ENCODE measurements around the gene KLHL18. TPM values are rescaled to one million over a fixed set of nuclear protein-coding genes. Genes with fewer than 3 reads are reported as not detected.
"Not testable (repeated sequence)": the region's sequence is repeated elsewhere in the genome, so short reads cannot be mapped to it uniquely, and the experiment has no call there.

KLHL18 gene
- total RNA-seq, 1 experiment from 2014 or later = 21.0 TPM

- no peaks in the 10 kb centered on the region for H3K27me3 ChIP-seq
- H3K9me3 ChIP-seq = no peaks in the 10 kb centered on the region
- peaks cover 5% of the 10 kb centered on the region for H3K36me3 ChIP-seq
- DNase-seq = peak; percentile 4
- H3K4me3 ChIP-seq = no peak overlapping the region
Measured at GRCh38 chr3:47324278-47324865, 41.6 kb downstream of the KLHL18 start.

- no peak for DNase-seq
- Histone ChIP-seq H3K9me3 (no peaks in the 10 kb centered on the region), H3K27me3 (no peaks in the 10 kb centered on the region), H3K36me3 (peaks cover 3% of the 10 kb centered on the region), H3K4me3 (no peak overlapping the region)
Measured at GRCh38 chr3:47333907-47334306, 51.2 kb downstream of the KLHL18 start.

DNA sequence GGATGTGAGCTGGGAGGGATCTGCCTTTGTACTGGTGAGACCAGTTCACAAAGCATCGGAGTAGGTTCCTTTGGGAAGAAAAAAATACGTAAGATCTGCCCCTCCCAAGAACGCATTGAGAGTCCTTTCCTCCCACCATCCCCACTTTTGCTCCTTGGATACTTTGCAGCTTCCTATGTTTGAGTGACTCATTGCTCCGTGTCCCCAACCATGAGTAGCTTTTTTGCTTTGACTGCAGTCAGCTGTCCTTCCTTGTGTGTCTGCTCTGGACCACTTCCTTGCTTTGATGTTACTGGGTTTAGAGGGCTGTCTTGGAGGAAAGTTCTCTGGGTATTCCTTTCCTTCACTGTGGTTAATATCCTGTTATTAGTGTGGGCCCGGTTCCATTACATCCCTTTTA is 54.9 kb downstream of the KLHL18 start:
- Histone ChIP-seq H3K27me3 (no peaks in the 10 kb centered on the region), H3K9me3 (no peaks in the 10 kb centered on the region), H3K36me3 (peaks cover 3% of the 10 kb centered on the region), H3K4me3 (no peak overlapping the region)
- DNase-seq = no peak

DNA sequence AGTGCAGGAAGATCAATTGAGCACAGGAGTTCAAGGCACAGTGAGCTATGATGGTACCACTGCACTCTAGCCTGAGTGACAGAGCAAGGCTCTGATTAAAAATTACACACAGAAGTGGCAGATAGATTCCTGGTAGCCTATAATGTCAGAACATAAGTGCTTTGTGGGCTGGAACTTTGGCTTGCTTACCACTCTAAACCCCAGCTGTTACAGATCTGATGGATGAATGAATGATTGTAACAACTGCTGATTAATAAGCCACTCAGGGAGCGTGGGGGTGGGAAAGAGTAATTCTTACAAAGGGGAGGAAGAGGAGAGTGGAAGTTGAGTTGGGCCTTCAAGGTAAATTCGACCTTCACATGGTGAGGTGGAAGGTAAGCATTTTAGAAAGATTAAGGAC is 57.2 kb downstream of the KLHL18 start:
- DNase-seq = no peak
- Histone ChIP-seq H3K27me3 (no peaks in the 10 kb centered on the region), H3K9me3 (no peaks in the 10 kb centered on the region), H3K36me3 (peaks cover 3% of the 10 kb centered on the region), H3K4me3 (no peak overlapping the region)

- no peaks in the 10 kb centered on the region for H3K27me3 ChIP-seq
- H3K4me3 ChIP-seq = no peak overlapping the region
- H3K36me3 ChIP-seq = peaks cover 3% of the 10 kb centered on the region
- no peaks in the 10 kb centered on the region for H3K9me3 ChIP-seq
- no peak for DNase-seq
Measured at GRCh38 chr3:47340866-47341265, 58.1 kb downstream of the KLHL18 start.

GRCh38 chr3:47342151-47342550 is 59.4 kb downstream of the KLHL18 start:
- Histone ChIP-seq H3K36me3 (peaks cover 3% of the 10 kb centered on the region), H3K4me3 (no peak overlapping the region), H3K9me3 (no peaks in the 10 kb centered on the region), H3K27me3 (no peaks in the 10 kb centered on the region)
- no peak for DNase-seq

- DNase-seq = no peak
- Histone ChIP-seq H3K27me3 (no peaks in the 10 kb centered on the region), H3K36me3 (peaks cover 2% of the 10 kb centered on the region), H3K4me3 (no peak overlapping the region), H3K9me3 (no peaks in the 10 kb centered on the region)
Measured at GRCh38 chr3:47342812-47343211, 60.1 kb downstream of the KLHL18 start.

DNA sequence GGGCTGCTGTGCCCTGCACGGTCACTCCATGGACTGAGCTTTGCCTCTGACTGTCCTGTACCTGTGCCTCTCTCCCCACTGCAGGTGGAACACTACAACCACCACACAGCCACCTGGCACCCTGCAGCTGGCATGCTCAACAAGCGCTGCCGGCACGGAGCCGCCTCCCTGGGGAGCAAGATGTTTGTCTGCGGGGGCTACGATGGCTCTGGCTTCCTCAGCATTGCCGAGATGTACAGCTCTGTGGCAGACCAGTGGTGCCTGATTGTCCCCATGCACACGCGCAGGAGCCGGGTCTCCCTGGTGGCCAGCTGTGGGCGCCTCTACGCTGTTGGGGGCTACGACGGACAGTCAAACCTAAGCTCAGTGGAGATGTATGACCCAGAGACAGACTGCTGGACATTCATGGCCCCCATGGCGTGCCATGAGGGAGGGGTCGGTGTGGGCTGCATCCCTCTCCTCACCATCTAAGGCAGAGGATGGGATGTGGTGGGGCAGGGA is 60.8 kb downstream of the KLHL18 start:
- Histone ChIP-seq H3K4me3 (no peak overlapping the region), H3K27me3 (no peaks in the 10 kb centered on the region), H3K36me3 (no peaks in the 10 kb centered on the region; the same call in 1 of the 2 replicates), H3K9me3 (no peaks in the 10 kb centered on the region)
- DNase-seq = no peak

- no peak for DNase-seq
- Histone ChIP-seq H3K9me3 (no peaks in the 10 kb centered on the region), H3K27me3 (no peaks in the 10 kb centered on the region), H3K4me3 (no peak overlapping the region), H3K36me3 (no peaks in the 10 kb centered on the region)
Measured at GRCh38 chr3:47344971-47345370, 62.2 kb downstream of the KLHL18 start.

DNA sequence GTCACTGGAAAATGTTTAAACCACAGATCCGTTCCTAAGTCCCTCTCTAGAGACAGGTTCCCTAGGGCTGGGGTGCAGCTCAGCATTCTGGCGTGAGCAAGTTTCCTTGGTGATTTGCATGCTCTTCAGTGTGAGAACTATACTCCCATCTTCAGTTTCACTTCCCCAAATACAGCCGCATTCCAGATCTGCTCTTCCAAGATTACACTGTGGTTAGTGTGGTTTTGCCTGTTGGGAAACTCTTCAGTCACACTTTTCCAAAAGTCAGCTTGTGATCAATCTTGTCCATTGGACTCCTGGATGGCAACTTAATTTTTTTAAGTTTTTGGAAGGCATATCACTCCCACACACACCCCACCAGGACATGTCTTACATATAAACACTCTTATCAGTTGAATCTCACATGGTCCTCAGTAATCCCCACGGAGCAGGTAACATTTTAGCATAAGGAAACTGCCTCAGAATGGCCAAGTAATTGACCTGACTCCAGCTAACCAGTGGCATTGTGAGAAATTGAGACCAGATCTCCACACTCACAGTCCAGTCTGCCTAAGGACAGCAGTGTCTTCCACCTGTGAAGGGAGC is 64.6 kb downstream of the KLHL18 start:
- Histone ChIP-seq H3K36me3 (no peaks in the 10 kb centered on the region), H3K4me3 (no peak overlapping the region)
- DNase-seq = no peak

DNA sequence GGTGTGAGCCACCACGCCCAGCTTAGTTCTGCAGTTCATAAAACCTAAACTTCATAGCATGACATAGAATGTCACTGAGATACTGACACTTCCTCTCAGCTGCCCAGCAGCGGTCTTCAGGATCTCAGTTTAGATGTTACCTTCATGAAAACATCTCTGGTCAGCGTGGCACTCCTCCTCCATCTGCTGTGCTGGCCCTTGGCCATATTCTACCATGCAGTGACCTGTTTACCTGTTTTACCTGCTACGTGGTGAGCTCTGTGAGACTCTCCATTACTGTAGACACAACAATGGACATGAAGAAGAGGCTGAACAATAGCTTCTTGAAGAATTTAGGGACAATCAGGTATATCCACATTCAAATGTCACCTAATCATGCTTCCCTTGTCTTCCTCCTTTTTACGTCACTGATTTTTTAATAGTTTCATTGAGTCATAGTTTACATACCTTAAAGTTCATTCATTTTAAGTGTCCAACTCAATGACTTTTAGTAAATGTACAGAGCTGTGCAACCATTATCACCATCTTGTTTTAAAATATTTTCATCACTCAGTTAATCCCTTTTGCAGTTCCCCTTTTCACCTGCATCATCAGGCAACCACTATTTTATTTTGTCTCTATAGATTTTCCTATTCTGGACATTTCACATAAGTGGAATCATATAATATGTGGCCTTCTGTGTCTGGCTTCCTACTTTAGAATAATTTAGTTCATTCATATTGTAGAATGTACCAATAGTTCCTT is 65.8 kb downstream of the KLHL18 start:
- no peak for DNase-seq
- Histone ChIP-seq H3K9me3 (no peaks in the 10 kb centered on the region), H3K36me3 (no peaks in the 10 kb centered on the region), H3K4me3 (no peak overlapping the region), H3K27me3 (no peaks in the 10 kb centered on the region)

More for the DNA sequence above, 64.6 kb downstream of the KLHL18 start:
- Histone ChIP-seq H3K27me3 (no peaks in the 10 kb centered on the region), H3K9me3 (no peaks in the 10 kb centered on the region)

DNA sequence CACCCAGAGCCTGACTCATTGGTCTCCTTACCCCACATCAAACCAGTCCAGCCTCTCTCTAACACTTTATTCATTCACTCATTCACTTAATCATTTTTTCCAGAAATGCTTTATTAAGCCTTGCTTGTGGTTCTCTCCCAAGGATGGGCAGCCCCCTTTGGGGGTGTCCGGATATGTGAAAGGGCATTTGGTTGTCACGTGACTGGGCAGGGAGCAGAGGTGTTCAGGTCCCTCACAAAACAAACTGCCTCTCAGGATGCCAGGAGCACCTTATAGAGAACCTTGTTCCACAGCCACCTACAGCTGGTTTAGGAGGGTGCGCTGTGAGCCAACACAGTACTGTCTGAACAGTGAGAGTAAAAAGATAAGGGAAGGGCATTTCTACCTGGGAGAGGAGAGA is 72.3 kb downstream of the KLHL18 start:
- no peaks in the 10 kb centered on the region for H3K36me3 ChIP-seq
- DNase-seq = no peak
- no peaks in the 10 kb centered on the region for H3K9me3 ChIP-seq
- no peaks in the 10 kb centered on the region for H3K27me3 ChIP-seq
- H3K4me3 ChIP-seq = no peak overlapping the region

GRCh38 chr3:47356201-47356600 is 73.5 kb downstream of the KLHL18 start:
- no peak for DNase-seq
- Histone ChIP-seq H3K4me3 (no peak overlapping the region), H3K27me3 (no peaks in the 10 kb centered on the region), H3K9me3 (no peaks in the 10 kb centered on the region), H3K36me3 (no peaks in the 10 kb centered on the region)

GRCh38 chr3:47359323-47359722 is 76.6 kb downstream of the KLHL18 start:
- no peaks in the 10 kb centered on the region for H3K36me3 ChIP-seq

DNA sequence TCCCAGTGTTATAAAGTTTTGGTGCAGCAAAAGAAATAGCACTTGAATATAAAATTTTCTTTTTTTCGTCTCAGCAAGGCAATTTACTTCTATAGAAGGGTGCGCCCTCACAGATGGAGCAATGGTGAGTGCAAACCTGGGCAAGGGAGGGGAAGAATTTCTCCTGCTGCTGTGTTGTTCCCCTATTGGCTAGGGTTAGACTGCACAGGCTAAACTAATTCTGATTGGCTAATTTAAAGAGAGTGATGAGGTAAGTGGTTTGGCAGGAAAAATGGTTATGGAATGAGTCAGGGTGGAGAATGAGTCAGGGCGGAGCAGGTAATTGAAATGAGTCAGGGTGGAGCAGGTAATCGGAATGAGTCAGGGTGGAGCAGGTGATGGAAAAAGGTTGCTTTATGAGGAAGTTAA is 77.4 kb downstream of the KLHL18 start:
- DNase-seq, H3K27me3 ChIP-seq, H3K36me3 ChIP-seq, H3K9me3 ChIP-seq, H3K4me3 ChIP-seq: not testable (repeated sequence)

More at GRCh38 chr3:47359323-47359722, 76.6 kb downstream of the KLHL18 start:
- Histone ChIP-seq H3K4me3 (no peak overlapping the region), H3K27me3 (no peaks in the 10 kb centered on the region), H3K9me3 (no peaks in the 10 kb centered on the region)
- no peak for DNase-seq

GRCh38 chr3:47362701-47363100 is 80.0 kb downstream of the KLHL18 start:
- no peak for DNase-seq
- Histone ChIP-seq H3K27me3 (no peaks in the 10 kb centered on the region), H3K36me3 (no peaks in the 10 kb centered on the region), H3K9me3 (no peaks in the 10 kb centered on the region), H3K4me3 (no peak overlapping the region)

- peak; percentile 70 for DNase-seq
- Histone ChIP-seq H3K27me3 (no peaks in the 10 kb centered on the region), H3K4me3 (no peak overlapping the region), H3K36me3 (no peaks in the 10 kb centered on the region), H3K9me3 (no peaks in the 10 kb centered on the region)
Measured at GRCh38 chr3:47365213-47366153, 82.7 kb downstream of the KLHL18 start.
